Activated CD8-positive, alpha-beta memory T cell treated with anti-CD3 and anti-CD28 coated beads for 36 hours (primary cell): ENCODE results near the gene SPOP. TPM values are rescaled to one million over a fixed set of nuclear protein-coding genes. Genes with fewer than 3 reads are reported as not detected.
"Not testable (repeated sequence)": the region's sequence is repeated elsewhere in the genome, so short reads cannot be mapped to it uniquely, and the experiment has no call there.

Experiments used
- CTCF ChIA-PET: fragments of 350-600 bp; sonication (Branson Sonifier 250); formaldehyde crosslinking; loops from one replicate; lab custom pipeline; 2021; ENCODE audit warnings: antibody characterized with exemption; lab: Charles Lee
- POLR2A ChIA-PET: fragments of 350-600 bp; sonication (Branson Sonifier 250); formaldehyde crosslinking; loops from one replicate; lab custom pipeline; 2021; ENCODE audit warnings: antibody characterized with exemption; lab: Charles Lee
- total RNA-seq, 2 experiments: library from RNA; stranded (reverse); gene quantifications; one replicate each; pipeline ENCODE4 v1.2.3, GENCODE V29; 2021

The SPOP gene
- total RNA-seq = 10 to 100 TPM; 65.2 to 77.4 TPM

DNA sequence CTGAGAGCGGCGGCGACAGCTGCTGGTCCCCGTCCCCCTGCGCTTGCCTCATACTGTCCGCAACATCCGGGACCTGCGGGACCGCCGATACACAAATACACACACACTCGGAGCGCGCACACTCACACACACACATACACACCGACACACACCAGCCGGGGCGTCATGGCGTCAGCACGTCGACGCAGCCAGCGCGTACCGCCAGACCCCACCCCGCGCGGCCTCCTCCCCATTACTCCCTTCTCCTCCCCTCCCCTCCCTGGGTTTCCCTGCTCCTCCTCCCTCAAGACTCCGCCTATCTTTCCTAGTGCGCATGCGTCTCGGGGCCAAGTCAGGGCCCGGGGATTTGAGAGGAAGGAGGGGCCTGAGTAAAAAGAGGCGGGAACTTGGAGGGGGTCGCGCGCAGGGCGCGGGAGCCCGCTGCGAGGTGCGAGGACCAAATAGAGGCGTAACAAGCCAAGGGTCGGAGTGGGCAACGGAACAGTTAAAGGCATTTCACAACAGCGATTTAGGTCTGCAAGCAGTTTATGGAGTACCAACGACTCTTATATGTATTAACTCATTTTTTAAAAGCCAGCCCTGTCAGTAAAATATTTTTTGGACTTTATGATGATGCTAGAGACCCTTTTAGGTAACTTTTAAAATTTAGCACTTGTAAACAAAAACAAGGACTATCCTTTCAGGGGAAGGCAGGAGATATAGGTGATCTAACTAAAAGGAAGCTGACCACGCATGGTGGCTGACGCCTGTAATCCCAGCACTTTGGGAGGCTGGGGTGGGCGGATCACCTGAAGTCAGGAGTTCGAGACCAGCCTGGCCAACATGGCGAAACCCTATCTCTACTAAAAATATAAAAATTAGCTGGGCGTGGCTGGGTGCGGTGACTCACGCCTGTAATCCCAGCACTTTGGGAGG, at the start of gene SPOP:
Gene SPOP (minus strand): TSS at position 165 of the 915 bp plus-strand sequence. CDS start 55,287 bp downstream, outside the sequence.
- CTCF ChIA-PET = interaction anchor here (0.7 to 1.3 kb wide), 5 partner anchors 18 to 162 kb away, joined by 3 to 8 read pairs (median 6); partner anchors contain the start of gene SLC35B1

DNA sequence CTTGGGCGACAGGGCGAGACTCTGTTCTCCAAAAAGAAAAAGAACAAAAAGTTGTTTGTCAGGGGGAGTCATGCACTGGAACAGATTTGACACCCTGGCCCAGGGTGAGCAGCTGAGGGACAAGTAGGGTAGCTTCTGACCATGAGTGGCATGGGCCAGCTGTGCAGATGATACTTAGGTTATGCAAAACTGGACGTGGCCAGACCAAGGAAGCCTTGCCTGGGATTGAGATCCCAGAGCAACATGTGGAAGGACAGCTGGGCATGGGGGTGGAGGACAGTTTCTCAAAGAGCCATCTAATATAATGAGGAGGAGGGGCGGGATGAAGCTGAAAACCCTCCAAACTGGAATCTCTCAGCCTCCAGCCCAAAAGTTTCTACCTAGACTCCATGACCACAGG, 49.5 kb upstream of the SPOP start:
- ChIA-PET CTCF (interaction anchor here (1.0 to 1.5 kb wide), 2 partner anchors 37 to 124 kb away, joined by 3 read pairs; partner anchors contain the start of gene FAM117A), POLR2A (no interaction called here)

More for the DNA sequence above, at the start of gene SPOP:
- POLR2A ChIA-PET = interaction anchor here (0.9 to 1.0 kb wide), 2 partner anchors 30 to 37 kb away, joined by 4 to 11 read pairs; no protein-coding TSS in a partner anchor

DNA sequence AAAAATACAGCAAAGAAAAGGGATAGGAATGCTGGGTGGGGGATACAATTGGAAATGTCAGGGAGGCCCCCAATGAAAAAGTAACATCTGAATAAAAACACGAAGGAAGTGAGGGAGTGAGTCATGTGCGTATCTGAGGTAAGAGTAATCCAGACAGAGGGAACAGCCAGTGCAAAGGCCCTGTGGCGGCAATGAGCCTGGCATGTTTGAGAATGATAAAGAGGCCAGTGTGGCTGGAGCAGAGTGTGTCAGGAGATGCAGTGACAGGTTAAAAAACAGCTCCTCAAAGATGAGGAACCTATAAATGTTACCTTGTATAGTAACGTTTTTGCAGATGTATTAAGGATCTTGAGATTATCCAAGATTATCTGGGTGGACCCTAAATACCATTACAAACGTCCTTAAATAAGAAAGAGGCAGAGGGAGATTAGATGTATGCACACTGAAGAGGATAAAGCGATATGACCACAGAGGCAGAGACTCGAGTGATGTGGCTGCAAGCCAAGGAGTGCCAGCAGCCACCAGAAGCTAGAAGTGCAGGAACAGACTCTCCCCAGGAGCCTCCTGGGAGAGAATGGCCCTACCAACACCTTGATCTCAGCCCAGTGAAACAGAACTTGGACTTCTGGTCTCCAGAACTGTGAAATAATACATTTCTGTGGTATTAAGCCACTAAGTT, 47.7 kb upstream of the SPOP start:
- POLR2A ChIA-PET = no interaction called here
- CTCF ChIA-PET = no interaction called here

DNA sequence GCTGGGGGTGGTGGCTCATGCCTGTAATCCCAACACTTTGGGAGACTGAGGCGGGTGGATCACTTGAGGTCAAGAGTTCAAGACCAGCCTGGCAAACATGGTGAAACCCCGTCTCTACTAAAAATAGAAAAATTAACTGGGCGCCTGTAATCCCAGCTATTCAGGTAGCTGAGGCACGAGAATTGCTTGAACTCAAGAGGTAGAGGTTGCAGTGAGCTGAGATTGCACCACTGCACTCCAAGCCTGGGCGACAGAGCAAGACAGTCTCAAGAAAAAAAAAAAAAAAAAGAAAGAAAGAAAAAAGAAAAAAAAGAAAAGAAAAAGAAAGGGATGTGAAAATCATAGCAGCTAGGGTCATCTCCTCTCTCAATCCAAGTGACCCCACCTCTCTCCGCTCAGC, 46.7 kb upstream of the SPOP start:
- CTCF ChIA-PET = interaction anchor here (1.2 kb wide), 1 partner anchor 29 kb away, joined by 3 read pairs; no protein-coding TSS in a partner anchor

DNA sequence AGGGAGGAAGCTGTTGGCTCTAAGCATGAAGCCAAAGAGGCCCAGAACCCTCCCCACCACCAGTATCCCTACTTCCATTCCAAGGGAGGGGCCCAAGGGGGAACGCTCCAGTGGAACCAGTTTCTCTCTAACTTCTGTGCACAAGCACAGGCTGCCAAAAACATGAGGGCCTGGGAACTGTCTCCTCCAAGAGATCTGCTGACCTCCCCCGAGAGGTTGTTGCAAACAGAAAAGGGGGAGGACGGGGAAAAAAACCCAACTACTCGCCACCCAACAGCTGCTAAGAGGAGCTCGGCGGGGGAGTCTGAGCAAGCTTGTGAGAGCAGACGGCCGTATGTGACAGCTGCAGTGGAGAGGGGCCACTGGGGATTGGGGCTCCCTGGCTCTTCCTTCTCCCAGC, 45.5 kb upstream of the SPOP start:
- CTCF ChIA-PET = interaction anchor here (1.2 kb wide), 1 partner anchor 27 kb away, joined by 3 read pairs; no protein-coding TSS in a partner anchor
- POLR2A ChIA-PET = no interaction called here

More for the DNA sequence above, 46.7 kb upstream of the SPOP start:
- POLR2A ChIA-PET = not testable (repeated sequence)

DNA sequence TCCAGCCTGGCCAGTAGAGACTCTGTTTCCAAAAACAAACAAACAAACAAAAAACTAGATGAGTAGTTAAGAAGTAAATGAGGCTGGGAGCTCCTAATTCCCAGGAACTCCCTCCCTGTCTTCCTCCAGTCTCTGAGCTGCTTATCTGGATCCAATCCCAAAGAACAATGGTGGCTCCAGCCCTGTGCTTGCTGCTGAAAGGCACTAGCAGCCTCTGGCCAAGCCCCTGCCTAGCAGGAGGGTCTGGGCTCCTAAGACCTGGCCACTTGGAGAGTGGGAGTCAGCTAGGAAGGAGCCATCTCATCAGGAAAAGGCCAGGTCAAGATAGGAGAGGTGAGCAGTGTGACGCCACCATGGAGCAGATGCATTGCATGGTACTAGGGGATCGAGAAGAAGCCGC, 44.2 kb upstream of the SPOP start:
- ChIA-PET CTCF (interaction anchor here (0.9 kb wide), 1 partner anchor 25 kb away, joined by 3 read pairs; no protein-coding TSS in a partner anchor), POLR2A (no interaction called here)

DNA sequence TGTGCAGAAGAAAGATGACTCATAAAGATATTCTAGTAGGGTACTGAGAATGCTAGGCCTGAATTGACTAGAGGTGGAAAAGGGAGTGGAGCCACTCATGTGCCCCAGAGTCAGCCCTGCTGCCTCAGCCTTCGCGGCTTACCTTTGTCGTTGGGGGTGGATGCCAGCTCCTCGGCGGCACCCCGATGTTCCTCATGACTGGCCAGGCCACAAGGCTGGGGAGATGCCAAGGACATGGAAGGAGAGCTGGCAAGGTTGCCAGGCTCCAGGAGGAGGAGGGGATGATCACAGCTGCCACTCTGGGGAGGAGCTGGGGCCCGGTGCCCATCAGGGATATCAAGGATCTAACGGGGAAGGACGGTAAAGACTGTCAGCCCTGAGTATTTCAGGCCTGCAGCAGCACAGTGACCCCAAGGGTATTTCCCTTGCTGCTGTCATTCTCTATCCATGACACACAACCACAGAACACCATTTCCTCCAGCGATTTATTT, 39.5 kb upstream of the SPOP start:
- ChIA-PET POLR2A (interaction anchor here (1.0 to 3.5 kb wide), 4 partner anchors 13 to 71 kb away, joined by 3 to 23 read pairs (median 10); partner anchors contain the start of gene KAT7), CTCF (interaction anchor here (0.8 to 4.2 kb wide), 5 partner anchors 10 to 161 kb away, joined by 3 to 18 read pairs (median 5); partner anchors contain the start of gene SLC35B1)

DNA sequence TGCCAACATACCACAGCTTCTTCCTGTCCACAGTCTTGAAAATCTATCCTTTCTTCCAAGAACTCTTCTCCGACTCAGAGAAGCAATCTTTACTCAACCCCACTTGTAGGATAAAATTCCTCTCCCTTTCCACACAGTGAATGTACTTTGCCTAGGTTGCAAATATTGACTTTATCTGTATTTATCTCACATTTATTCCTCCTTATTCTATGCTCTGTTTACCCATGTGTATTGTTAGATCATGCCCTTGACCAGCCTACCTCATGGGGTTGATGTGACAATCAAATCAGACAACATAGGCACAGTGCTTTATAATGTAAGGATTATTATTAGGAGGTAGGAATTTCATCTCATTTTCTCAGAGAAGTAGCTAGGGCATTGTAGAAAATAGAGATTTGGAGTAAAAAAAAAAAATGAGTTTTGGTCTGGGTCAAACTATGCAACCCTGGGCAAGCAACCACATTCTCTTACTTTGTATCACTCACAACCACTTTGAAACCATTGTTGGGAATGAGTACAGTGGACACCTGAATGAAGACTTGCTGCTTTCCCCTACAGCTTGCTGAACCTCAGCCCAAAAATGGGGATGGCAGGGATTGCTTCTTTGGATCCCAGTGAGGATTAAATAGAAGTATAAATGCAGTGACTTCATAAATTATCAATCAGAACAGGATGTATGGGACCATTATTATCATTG, 38.9 kb upstream of the SPOP start:
- ChIA-PET CTCF (interaction anchor here (0.6 to 4.2 kb wide), 9 partner anchors 9 to 182 kb away, joined by 3 to 18 read pairs (median 5); partner anchors contain the start of gene SLC35B1), POLR2A (interaction anchor here (1.0 to 3.5 kb wide), 5 partner anchors 13 to 72 kb away, joined by 3 to 23 read pairs (median 13); partner anchors contain the start of genes FAM117A and KAT7)

DNA sequence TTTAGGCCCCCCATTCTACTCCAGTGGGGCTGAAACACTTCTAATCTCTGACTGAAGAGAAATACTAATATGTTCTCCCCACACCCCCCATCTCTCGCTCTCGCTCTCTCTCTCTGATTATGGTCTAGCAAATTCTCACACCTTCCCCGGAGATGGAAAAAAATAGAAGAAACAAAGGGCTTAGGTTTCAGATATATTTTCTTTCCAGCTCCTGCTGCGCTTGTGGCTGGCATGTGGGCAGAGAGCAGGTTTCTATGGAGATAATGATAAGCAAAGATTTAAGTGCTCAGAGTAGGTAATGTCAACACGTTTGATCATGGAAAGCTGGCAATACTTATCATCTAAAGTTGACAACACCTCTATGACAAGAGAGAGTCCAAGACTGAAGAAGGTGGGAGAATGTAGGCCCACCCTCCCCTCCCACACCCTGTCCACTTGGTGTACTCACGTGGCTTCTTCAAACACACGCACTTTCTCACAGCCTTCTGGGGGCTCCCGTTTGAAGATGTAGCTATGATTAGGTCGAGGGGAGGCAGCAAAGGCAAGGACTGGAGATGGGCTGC, 37.9 kb upstream of the SPOP start:
- CTCF ChIA-PET = interaction anchor here (0.8 to 4.2 kb wide), 16 partner anchors 8 to 160 kb away, joined by 3 to 18 read pairs (median 4); partner anchors contain the start of gene SLC35B1
- POLR2A ChIA-PET = interaction anchor here (0.5 to 3.5 kb wide), 12 partner anchors 15 to 436 kb away, joined by 3 to 23 read pairs (median 6); partner anchors contain the start of genes FAM117A and KAT7

DNA sequence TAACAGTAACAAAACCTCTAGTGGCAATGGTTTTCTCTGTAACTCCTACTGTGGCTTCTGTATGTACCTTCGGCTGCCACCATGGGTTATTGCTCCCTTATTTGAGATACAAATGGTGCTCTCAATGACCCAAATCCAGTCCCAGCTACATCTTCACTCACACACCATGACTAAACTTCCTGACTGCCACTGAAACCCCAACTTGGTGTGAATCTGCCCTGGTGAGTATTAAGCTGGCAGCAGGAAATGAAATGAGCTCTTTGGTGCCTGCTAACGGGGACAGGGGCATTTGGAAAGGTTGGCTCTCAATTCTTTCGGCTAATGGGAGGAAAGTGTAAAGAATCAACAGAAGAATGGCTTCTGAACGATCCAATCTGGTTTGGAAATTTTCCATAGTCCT, 37.3 kb upstream of the SPOP start:
- CTCF ChIA-PET = interaction anchor here (0.9 to 4.2 kb wide), 16 partner anchors 11 to 159 kb away, joined by 3 to 18 read pairs (median 4); no protein-coding TSS in a partner anchor
- POLR2A ChIA-PET = interaction anchor here (0.5 to 3.5 kb wide), 10 partner anchors 16 to 265 kb away, joined by 3 to 23 read pairs (median 7); partner anchors contain the start of genes FAM117A and KAT7

DNA sequence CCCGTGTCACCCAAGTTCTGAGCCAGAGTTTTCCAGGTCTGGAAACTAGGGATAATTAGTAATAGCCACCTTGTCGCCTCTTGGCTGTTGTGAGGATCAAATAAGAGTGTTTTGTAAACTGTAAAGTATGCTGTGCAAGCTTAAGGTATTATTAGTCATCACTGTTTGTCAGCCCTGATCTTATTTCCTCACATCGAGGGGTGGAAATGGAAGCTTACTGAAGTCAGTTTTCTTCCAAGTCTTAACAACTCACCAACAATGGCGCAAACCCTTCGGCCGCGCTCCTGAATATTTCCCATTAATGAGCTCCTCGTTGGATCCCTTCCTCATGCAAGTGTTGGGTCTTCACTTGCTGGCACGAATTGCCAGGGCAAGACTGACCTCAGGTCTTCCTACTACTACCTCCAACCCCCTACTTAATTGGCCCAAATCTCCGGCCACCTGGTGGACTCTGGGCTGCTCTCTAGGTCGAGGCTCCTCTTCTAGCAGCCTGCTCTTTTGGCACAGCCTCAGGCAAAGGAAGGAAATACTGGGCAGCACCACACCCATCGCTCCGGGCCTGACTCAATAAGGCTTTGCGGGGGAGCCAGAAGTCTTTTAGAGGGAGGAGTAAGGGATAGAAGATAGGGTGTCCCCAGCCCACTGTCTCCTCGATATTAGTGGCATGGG, 30.8 kb upstream of the SPOP start:
- CTCF ChIA-PET = interaction anchor here (0.6 to 5.1 kb wide), 19 partner anchors 8 to 297 kb away, joined by 3 to 45 read pairs (median 6); partner anchors contain the start of genes FAM117A, KAT7 and SPOP

DNA sequence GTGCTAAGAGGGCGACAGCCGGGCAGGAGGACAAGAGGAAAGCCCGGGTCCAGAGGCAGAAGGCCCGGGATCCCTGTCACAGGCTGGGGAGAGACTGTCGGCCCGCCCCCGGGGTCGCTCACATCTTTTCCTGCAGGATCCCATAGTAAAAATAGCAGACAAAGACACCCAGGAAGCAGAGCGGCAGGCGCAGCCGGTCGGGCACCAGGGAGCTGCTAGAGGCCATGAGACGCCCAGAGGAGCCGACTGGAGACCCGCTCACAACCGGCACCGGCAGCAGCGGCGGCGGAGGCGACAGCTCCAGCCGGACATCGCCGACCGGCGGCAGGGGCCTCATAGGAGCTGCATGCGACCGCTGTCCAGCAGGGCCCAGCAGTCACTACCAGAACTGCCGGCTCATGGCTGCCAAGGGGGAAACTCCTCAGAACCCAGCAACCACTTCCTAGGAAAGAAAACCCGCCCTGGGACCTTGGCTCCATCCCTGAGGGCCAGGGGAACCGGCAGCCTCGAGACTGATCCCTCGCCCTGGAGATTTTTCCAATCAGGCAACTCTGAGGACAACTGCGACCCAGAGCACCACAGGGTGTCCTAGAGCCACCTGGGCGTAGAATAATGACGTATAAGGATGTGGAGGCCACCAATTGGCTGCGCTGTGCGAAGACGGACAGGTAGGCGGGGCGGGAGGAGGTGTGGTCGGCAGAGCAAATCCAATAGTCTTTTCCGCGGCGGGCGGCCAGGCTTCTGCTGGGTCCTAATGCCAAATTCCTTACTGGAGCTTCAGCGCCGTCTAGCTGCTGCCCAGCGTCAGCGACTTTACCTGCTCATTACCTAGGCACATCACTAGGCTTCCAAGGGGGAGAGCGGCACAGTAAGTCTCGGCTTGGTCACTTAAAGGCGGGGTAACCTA, 30.0 kb upstream of the SPOP start, which contains the start of gene SLC35B1:
Gene SLC35B1 (minus strand): TSS at position 357 of the 907 bp plus-strand sequence. CDS start 131 bp downstream, at position 226.
- POLR2A ChIA-PET = interaction anchor here (0.6 to 2.1 kb wide), 7 partner anchors 21 to 447 kb away, joined by 3 to 12 read pairs (median 3); partner anchors contain the start of genes FAM117A and KAT7

More for the DNA sequence above, 30.8 kb upstream of the SPOP start:
- POLR2A ChIA-PET = interaction anchor here (0.6 to 2.1 kb wide), 5 partner anchors 40 to 448 kb away, joined by 3 to 12 read pairs (median 3); partner anchors contain the start of genes FAM117A and KAT7

DNA sequence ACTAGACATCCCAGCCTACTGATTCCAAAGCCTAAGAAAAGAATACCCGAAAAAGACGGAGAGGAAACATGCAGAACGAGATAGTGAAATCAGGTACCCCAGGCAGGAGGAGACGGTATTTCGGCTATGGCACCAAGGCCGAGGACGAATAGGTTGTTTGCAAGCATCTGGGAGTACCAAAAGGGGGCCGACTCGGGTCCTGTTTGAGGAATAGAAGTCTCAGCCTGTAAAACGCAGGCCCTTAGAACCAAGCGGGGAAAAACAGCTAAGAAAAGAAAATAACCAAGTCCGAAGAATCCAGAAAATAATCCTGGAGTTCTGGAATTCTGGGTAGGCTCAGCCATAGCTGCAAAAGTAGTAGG, 29.3 kb upstream of the SPOP start:
- CTCF ChIA-PET = interaction anchor here (1.0 to 5.1 kb wide), 10 partner anchors 9 to 137 kb away, joined by 3 to 45 read pairs (median 8); partner anchors contain the start of genes KAT7 and NXPH3
- POLR2A ChIA-PET = interaction anchor here (0.6 to 1.8 kb wide), 4 partner anchors 20 to 141 kb away, joined by 3 to 12 read pairs (median 3); partner anchors contain the start of gene KAT7

More for the DNA sequence above, 30.0 kb upstream of the SPOP start, which contains the start of gene SLC35B1:
- CTCF ChIA-PET = interaction anchor here (0.9 to 5.1 kb wide), 19 partner anchors 9 to 140 kb away, joined by 3 to 45 read pairs (median 6); partner anchors contain the start of genes FAM117A, KAT7, NXPH3 and SPOP

DNA sequence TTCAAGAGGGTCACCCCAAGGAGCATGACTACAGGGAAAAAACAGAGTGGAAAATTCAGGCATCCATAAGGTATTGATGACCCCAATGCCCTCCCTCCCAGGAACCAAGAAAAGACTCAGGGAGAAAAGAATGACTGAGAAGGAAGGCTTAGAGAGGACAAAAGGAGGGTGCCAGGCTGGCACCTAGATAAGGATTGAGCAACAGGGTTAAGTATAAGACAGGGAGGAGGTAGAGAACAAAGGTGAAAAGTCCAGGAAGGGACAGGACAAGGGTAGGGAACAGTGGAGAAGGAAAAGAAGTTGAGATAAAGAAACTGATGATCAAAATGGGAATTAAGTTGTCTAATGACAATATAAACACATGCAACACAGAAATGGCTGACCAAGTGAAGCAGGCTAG, 27.4 kb upstream of the SPOP start:
- ChIA-PET POLR2A (no interaction called here), CTCF (interaction anchor here (1.2 to 2.7 kb wide), 3 partner anchors 61 to 138 kb away, joined by 3 to 14 read pairs (median 10); no protein-coding TSS in a partner anchor)
